SU-DHL-6 (cell line): ENCODE measurements around the gene TRIB2.

Experiments used
- EZH2phosphoT487 ChIP-seq: fragments of 200-600 bp; sonication (generic), shearing (Covaris generic); conservative IDR thresholded peaks from 2 replicates; pipeline ENCODE4 v1.6.1; 2018; ENCODE audit warnings: mild to moderate bottlenecking, antibody characterized with exemption, low read length, moderate library complexity, mixed read lengths
- TF ChIP-seq, protein P1 (sequence below): fragments of 200-600 bp; sonication (generic); IDR thresholded peaks from one replicate; pipeline ENCODE4 v1.5.1; 2017; ENCODE audit warnings: antibody characterized with exemption, mild to moderate bottlenecking, low read length, moderate library complexity; ENCODE audit not compliant: insufficient read depth, poor library complexity, severe bottlenecking

DNA sequence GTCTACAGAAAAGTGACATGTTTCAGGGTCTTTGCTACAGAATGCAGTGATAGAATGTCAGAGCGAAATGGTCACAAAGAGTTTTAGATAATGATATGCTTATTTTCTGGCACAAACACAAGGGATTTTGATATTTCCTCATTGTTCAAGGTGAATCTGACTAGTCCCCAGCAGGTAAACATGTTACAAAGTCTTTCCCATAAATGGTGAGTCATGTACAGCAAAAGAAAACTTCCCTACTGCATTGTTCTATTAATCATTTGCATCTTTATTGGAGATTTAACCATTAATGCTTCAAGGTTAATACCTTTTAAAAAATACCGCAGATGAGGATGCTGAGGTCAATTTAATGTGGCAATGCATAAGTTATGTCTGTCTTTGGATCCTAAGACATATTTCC lies 19.1 kb upstream of the TRIB2 start:
- TF ChIP-seq, protein P1, sequence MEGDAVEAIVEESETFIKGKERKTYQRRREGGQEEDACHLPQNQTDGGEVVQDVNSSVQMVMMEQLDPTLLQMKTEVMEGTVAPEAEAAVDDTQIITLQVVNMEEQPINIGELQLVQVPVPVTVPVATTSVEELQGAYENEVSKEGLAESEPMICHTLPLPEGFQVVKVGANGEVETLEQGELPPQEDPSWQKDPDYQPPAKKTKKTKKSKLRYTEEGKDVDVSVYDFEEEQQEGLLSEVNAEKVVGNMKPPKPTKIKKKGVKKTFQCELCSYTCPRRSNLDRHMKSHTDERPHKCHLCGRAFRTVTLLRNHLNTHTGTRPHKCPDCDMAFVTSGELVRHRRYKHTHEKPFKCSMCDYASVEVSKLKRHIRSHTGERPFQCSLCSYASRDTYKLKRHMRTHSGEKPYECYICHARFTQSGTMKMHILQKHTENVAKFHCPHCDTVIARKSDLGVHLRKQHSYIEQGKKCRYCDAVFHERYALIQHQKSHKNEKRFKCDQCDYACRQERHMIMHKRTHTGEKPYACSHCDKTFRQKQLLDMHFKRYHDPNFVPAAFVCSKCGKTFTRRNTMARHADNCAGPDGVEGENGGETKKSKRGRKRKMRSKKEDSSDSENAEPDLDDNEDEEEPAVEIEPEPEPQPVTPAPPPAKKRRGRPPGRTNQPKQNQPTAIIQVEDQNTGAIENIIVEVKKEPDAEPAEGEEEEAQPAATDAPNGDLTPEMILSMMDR, result no peak
- no peak for TF ChIP-seq EZH2phosphoT487
